K562 (cell line): ENCODE measurements around the gene SUPT3H.

Experiments used
- CREB1 ChIP-seq, 2 experiments: sonication (generic) in 1 of 2; formaldehyde crosslinking in 1 of 2; IDR thresholded peaks; 2 replicates each; pipeline versions ENCODE4 v1.6.1 to v1.8.0; 2012 to 2022; ENCODE audit warnings: inconsistent platforms in 1 of 2, mild to moderate bottlenecking in 1 of 2, missing genetic modification reagents in 1 of 2, moderate library complexity in 1 of 2
- CTCF ChIP-seq, 3 experiments: IDR thresholded peaks in 2 of 3; conservative IDR thresholded peaks in 1 of 3; 2 replicates each; pipeline ENCODE4 v1.5.1; 2011 to 2012; ENCODE audit warnings: low read length in 3 of 3, mild to moderate bottlenecking in 3 of 3, control low read depth in 2 of 3, improper control_type of control experiment in 1 of 3, inconsistent platforms in 1 of 3, low read depth in 1 of 3, mixed read lengths in 1 of 3, moderate library complexity in 1 of 3; ENCODE audit not compliant: insufficient read depth in 2 of 3
- HDGF ChIP-seq: fragments of 450-650 bp; IDR thresholded peaks from 2 replicates; pipeline ENCODE4 v1.6.1; 2016
- MXI1 ChIP-seq: IDR thresholded peaks from 2 replicates; pipeline ENCODE4 v1.6.1; 2011; ENCODE audit warnings: low read depth, mild to moderate bottlenecking, improper control_type of control experiment, low read length
- POLR2AphosphoS5 ChIP-seq: IDR thresholded peaks from 2 replicates; pipeline ENCODE4 v1.6.1; 2011; ENCODE audit warnings: mild to moderate bottlenecking, low read depth, low read length, moderate library complexity; ENCODE audit not compliant: control insufficient read depth, insufficient read depth
- RBM22 ChIP-seq: fragments of 200-400 bp; formaldehyde crosslinking; IDR thresholded peaks from 2 replicates; pipeline ENCODE4 v1.6.1; 2018; ENCODE audit warnings: low read length, low read depth; ENCODE audit not compliant: poor library complexity, severe bottlenecking
- SRF ChIP-seq, 2 experiments: fragments of 250-450, 450-650 bp in 1 of 2; sonication (Bioruptor Pico) in 1 of 2; sonication (generic) in 1 of 2; formaldehyde crosslinking; IDR thresholded peaks; 2 replicates each; pipeline versions ENCODE4 v1.5.0 to v1.5.1; 2020 to 2022; ENCODE audit warnings: mild to moderate bottlenecking in 1 of 2, missing genetic modification reagents in 1 of 2
- ZC3H8 ChIP-seq: fragments of 450-650 bp; IDR thresholded peaks from 2 replicates; pipeline ENCODE4 v1.6.1; 2017
- ZNF121 ChIP-seq: sonication (generic); formaldehyde crosslinking; conservative IDR thresholded peaks from 2 replicates; pipeline ENCODE4 v1.8.0; 2022; ENCODE audit warnings: missing genetic modification reagents
- ZNF282 ChIP-seq: sonication (generic); formaldehyde crosslinking; IDR thresholded peaks from 2 replicates; pipeline ENCODE4 v1.8.1; 2023; ENCODE audit warnings: missing genetic modification reagents
- ZNF407 ChIP-seq: fragments of 450-650 bp; IDR thresholded peaks from 2 replicates; pipeline ENCODE4 v1.6.1; 2016; ENCODE audit warnings: low read depth

- TF ChIP-seq ZNF407 (no peak), ZNF282 (CRISPR knock-in tag) (no peak), CREB1 (IDR thresholded peaks at IDR 0.05) (no peak), CREB1 (CRISPR knock-in tag; IDR thresholded peaks at IDR 0.05) (no peak), MXI1 (no peak), RBM22 (no peak), ZC3H8 (no peak), HDGF (no peak), ZNF121 (CRISPR knock-in tag) (no peak), POLR2AphosphoS5 (no peak), CTCF (IDR thresholded peaks at IDR 0.05 in 2 of 3, conservative IDR thresholded peaks at IDR 0.05 in 1 of 3; ENCODE audit: insufficient read depth in 2 of 3, low read depth in 1 of 3, low read length in 3 of 3) (no peak), SRF (CRISPR knock-in tag; IDR thresholded peaks at IDR 0.05) (no peak)
Measured at GRCh38 chr6:45231660-45232059, 146.1 kb downstream of the SUPT3H start.
